ACHN (cell line): ENCODE data around the gene UGT2B11.
"Not testable (repeated sequence)": the region's sequence is repeated elsewhere in the genome, so short reads cannot be mapped to it uniquely, and the experiment has no call there.

Experiments used
- DNase-seq: peaks from one replicate; pipeline ENCODE4 v3.0.0-alpha.2; 2015
- in situ Hi-C: cut with HindIII; loops from 2 replicates; pipeline ENCODE4 v1.10.0; 2017; ENCODE audit warnings: low sequenced_read_pairs, low pct_ligation_motif_present, low pct_unique_long_range_greater_than_20kb

The UGT2B11 gene

DNA sequence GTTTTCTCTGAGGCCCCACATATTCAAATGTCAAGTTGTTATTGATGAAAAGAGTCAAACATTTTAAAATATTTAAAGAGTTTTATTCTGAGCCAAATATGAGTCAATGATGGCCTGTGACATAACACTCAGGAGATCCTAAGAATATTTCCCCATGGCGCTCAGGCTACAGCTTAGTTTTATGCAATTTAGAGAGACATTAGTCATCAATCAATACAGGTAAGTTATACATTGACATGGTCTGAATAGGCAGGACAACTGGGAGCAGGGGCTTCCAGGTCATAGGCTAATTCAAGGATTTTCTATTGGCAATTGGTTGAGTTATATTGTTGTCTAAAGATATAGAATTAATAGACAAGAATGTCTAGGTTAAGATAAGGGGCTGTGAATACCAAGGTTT lies 34.7 kb downstream of the UGT2B11 start:
- in situ Hi-C loops, DNase-seq: not testable (repeated sequence)

DNA sequence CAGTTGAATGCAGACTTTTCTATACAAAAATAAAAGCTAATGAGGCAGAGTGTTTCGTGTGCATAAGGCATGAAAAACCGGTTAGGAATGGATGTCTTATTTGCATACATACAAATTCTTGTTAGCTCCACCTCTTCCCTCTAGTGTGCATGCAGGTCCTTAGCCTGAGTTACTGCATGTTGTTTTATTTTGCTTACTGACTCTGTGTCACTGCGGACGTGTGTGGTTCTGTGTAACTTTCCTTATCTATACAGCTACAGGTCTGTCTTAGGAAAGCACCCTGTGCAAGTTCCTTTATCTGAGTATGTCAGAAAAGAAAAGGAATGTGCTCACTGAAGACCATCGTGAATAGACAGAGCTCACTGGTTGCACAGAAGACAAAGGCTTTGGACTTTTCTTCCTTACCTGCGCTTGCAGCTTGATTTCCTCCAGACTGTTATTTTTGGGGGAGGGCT lies 35.8 kb downstream of the UGT2B11 start:
- in situ Hi-C loops, DNase-seq: not testable (repeated sequence)

DNA sequence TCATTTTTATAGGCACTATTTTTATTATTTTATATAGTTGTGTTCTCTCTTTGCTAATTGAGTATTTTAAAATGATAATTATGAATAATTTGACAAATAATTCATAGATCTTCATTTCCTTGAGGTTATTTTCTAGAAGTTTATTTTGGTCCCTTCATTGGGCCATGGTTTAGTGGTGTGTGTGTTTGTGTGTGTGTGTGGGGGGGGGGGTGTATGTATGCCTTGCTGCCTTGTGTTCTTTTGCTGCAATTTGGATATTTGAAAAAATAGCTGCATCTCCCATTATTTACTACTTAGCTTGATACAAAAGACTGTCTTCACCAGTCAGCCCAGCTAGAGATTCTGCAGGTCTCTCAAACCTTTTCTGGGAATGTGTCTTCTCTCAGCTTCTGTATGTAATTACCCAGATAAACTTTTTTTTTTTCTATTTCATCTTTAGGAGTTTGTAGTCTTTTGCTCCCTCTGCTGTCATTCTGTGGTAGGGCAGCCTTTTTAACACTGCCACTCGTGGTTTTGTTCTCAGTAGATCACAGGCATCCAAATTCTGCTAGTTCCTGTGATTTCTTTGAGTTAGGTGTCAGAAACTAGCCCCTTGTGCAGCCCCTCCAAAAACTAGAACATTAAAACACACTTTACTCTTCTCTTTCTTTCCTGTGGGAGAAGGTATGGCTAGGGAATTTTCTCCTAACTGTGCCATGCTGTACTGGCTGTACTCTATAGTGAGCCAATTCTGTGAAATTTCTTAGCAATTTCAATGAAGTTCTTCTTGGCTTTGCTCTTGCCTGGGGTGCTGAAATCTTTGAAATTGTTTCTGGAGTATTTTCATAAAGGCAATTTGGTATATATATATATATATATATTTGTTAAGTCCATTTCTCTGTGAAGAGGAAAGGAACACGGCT lies 44.1 kb downstream of the UGT2B11 start:
- peak; percentile 74 for DNase-seq
- in situ Hi-C loops: not testable (repeated sequence)

DNA sequence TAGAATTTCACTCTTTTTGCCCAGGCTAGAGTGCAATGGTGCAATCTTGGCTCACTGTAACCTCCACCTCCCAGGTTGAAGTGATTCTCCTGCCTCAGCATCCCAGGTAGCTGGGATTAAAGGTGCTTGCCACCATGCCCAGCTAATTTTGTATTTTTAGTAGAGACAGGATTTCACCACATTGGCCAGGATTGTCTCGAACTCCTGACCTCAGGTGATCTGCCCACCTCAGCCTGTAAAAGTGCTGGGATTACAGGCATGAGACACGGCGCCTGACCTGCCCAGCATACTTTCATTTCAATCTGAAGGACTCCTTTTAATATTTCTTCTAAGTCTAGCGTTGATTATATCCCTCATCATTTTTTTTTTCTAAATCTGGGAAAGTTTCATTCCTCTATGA lies 45.4 kb downstream of the UGT2B11 start:
- in situ Hi-C loops, DNase-seq: not testable (repeated sequence)

DNA sequence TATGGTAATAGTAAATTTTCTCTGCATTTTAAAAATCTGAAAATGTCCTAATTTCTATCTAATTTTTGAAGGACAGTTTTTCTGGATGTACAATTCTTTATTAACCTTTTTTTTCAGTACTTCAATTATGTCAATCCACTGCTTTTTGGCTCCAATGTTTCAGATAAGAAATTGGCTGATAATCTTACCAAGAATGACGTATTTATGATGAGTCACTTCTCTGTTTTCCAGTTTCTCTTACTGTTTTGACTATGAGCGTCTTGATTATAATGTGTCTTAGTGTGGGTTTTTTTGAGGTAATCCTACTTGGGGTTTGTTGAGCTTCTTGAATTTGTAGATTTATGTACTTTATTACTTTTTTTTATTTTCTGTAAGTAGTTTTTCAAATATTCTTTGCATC lies 47.2 kb downstream of the UGT2B11 start:
- in situ Hi-C loops: no loop called here
- DNase-seq: peak; percentile 36

DNA sequence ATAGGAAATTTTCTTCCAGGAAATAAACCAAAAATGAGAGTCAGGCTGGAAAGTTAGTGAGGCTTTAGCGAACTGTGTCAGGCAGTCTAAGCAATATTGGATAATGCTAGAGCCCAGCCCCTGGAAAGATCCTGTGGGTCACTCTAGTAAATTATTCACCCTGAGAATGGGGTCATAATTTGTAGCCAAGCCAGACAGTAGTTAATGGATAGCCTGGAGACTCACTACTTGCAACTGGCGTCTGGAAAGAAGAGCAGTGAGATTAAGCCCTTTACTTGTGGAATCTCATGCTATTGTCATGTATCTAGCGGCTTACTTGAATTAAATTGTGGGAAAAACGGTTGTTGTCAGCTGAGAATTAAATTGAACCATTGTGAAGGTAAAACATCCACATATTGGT lies 48.2 kb downstream of the UGT2B11 start:
- in situ Hi-C loops: not testable (repeated sequence)
- peak; percentile 77 for DNase-seq

DNA sequence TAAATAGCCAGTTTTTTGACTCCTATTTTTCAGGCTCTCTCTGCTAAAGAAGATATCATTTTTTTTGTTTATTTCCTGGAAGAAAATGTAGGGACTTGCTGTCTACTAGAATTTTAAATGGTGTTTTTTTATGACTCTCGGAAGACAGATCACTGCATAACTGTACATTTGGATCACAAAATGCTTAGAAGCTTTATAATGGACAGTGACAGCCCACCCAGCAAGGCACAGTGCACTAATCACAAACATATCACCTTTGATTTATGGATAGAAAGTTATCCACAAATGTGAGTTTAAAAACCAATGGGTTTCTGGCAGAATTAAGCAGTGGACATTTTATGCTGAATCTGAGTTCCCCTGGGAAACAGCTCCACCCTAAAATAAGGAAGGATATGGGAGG lies 48.8 kb downstream of the UGT2B11 start:
- in situ Hi-C loops, DNase-seq: not testable (repeated sequence)

DNA sequence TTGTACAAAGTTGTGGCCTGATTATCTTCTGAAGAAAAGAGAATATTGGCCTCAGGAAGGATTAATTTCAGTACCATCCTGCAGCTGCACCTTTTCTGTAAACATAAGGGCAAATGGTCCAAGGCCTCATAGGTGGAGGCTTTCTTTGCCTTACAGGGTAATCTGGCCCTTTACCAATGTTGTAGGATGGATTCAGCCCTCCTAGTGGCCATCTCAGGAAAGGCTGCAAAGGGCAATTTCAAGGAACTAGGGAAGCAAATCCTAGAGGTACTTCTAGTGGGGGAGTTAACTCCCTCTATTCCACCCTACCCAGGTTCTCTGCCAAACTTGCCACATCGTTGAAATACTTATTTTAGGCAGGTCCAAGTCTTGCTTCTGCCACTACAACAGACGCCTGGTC lies 57.6 kb downstream of the UGT2B11 start:
- DNase-seq: peak; percentile 16

DNA sequence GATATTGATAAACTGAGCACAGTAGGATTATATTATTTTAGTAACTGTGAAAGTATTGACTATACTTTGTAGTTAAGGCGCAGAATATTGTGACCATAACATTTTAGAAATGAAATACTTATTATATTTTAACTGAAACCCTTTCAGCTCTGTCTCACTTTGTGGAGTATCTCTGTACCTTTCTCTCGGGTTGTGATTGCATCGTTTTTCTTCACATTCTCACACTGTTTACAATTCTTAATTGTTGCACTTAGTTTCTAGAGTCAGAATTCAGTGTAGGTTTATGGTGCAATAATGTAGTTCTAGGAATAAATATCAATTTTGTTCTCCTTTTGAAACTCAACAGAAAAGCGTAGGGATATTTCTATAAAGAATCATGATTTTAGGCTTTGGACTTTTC lies 60.5 kb downstream of the UGT2B11 start:
- DNase-seq: no peak
- in situ Hi-C loops: no loop called here

More for the DNA sequence above, 57.6 kb downstream of the UGT2B11 start:
- in situ Hi-C loops: no loop called here
